ENCODE measurements around the gene LRWD1. TPM values are rescaled to one million over a fixed set of nuclear protein-coding genes. Genes with fewer than 3 reads are reported as not detected.
"Not testable (repeated sequence)": the region's sequence is repeated elsewhere in the genome, so short reads cannot be mapped to it uniquely, and the experiment has no call there.

Gene LRWD1
- total RNA-seq, 1 experiment from 2014 or later: 48.5 TPM

GRCh38 chr7:102510575-102510974 lies 45.8 kb downstream of the LRWD1 start:
- CTCF ChIA-PET; intact Hi-C loops (cut with micrococcal nuclease; ENCODE audit: unreplicated experiment): not testable (repeated sequence)

GRCh38 chr7:102511860-102512522 lies 47.2 kb downstream of the LRWD1 start:
- intact Hi-C loops (cut with micrococcal nuclease; ENCODE audit: unreplicated experiment); H3K4me3 ChIP-seq (ENCODE audit: low read depth, low read length, poor library complexity, severe bottlenecking); H3K27me3 ChIP-seq (replicated peaks; ENCODE audit: insufficient read depth, low read depth, low read length, poor library complexity); H3K9me3 ChIP-seq (ENCODE audit: low read depth, low read length, poor library complexity, severe bottlenecking); H3K36me3 ChIP-seq (ENCODE audit: insufficient read depth, low read length, poor library complexity, severe bottlenecking); POLR2A ChIA-PET (ENCODE audit: low non-redundant PET); BruUV-seq (replicated peaks); H3K4me1 ChIP-seq (ENCODE audit: insufficient read depth, low read length, poor library complexity, severe bottlenecking); H3K27ac ChIP-seq (ENCODE audit: low read depth, low read length, poor library complexity, severe bottlenecking); DNase-seq (ENCODE audit: low spot score); CTCF ChIA-PET: not testable (repeated sequence)

More at GRCh38 chr7:102510575-102510974, 45.8 kb downstream of the LRWD1 start:
- POLR2A ChIA-PET (ENCODE audit: low non-redundant PET); H3K4me1 ChIP-seq (ENCODE audit: insufficient read depth, low read length, poor library complexity, severe bottlenecking); BruUV-seq (replicated peaks); H3K27ac ChIP-seq (ENCODE audit: low read depth, low read length, poor library complexity, severe bottlenecking); DNase-seq (ENCODE audit: low spot score); H3K4me3 ChIP-seq (ENCODE audit: low read depth, low read length, poor library complexity, severe bottlenecking); H3K27me3 ChIP-seq (replicated peaks; ENCODE audit: insufficient read depth, low read depth, low read length, poor library complexity); H3K9me3 ChIP-seq (ENCODE audit: low read depth, low read length, poor library complexity, severe bottlenecking); H3K36me3 ChIP-seq (ENCODE audit: insufficient read depth, low read length, poor library complexity, severe bottlenecking): not testable (repeated sequence)

- BruUV-seq (replicated peaks); CTCF ChIA-PET; H3K9me3 ChIP-seq (ENCODE audit: low read depth, low read length, poor library complexity, severe bottlenecking); POLR2A ChIA-PET (ENCODE audit: low non-redundant PET); intact Hi-C loops (cut with micrococcal nuclease; ENCODE audit: unreplicated experiment); H3K4me1 ChIP-seq (ENCODE audit: insufficient read depth, low read length, poor library complexity, severe bottlenecking); H3K4me3 ChIP-seq (ENCODE audit: low read depth, low read length, poor library complexity, severe bottlenecking); H3K36me3 ChIP-seq (ENCODE audit: insufficient read depth, low read length, poor library complexity, severe bottlenecking); H3K27ac ChIP-seq (ENCODE audit: low read depth, low read length, poor library complexity, severe bottlenecking); H3K27me3 ChIP-seq (replicated peaks; ENCODE audit: insufficient read depth, low read depth, low read length, poor library complexity): not testable (repeated sequence)
- peak; percentile 87 for DNase-seq (ENCODE audit: low spot score)
These were observed 47.9 kb downstream of the LRWD1 start for GRCh38 chr7:102512642-102513221.

GRCh38 chr7:102514881-102515721 lies 50.3 kb downstream of the LRWD1 start:
- DNase-seq (ENCODE audit: low spot score); POLR2A ChIA-PET (ENCODE audit: low non-redundant PET); H3K4me3 ChIP-seq (ENCODE audit: low read depth, low read length, poor library complexity, severe bottlenecking); H3K27me3 ChIP-seq (replicated peaks; ENCODE audit: insufficient read depth, low read depth, low read length, poor library complexity); intact Hi-C loops (cut with micrococcal nuclease; ENCODE audit: unreplicated experiment); H3K4me1 ChIP-seq (ENCODE audit: insufficient read depth, low read length, poor library complexity, severe bottlenecking); H3K27ac ChIP-seq (ENCODE audit: low read depth, low read length, poor library complexity, severe bottlenecking); CTCF ChIA-PET; BruUV-seq (replicated peaks); H3K9me3 ChIP-seq (ENCODE audit: low read depth, low read length, poor library complexity, severe bottlenecking); H3K36me3 ChIP-seq (ENCODE audit: insufficient read depth, low read length, poor library complexity, severe bottlenecking): not testable (repeated sequence)

- intact Hi-C loops (cut with micrococcal nuclease; ENCODE audit: unreplicated experiment); H3K36me3 ChIP-seq (ENCODE audit: insufficient read depth, low read length, poor library complexity, severe bottlenecking); H3K9me3 ChIP-seq (ENCODE audit: low read depth, low read length, poor library complexity, severe bottlenecking); H3K27ac ChIP-seq (ENCODE audit: low read depth, low read length, poor library complexity, severe bottlenecking); H3K4me1 ChIP-seq (ENCODE audit: insufficient read depth, low read length, poor library complexity, severe bottlenecking); H3K4me3 ChIP-seq (ENCODE audit: low read depth, low read length, poor library complexity, severe bottlenecking); H3K27me3 ChIP-seq (replicated peaks; ENCODE audit: insufficient read depth, low read depth, low read length, poor library complexity); DNase-seq (ENCODE audit: low spot score); POLR2A ChIA-PET (ENCODE audit: low non-redundant PET); BruUV-seq (replicated peaks); CTCF ChIA-PET: not testable (repeated sequence)
These were observed 51.1 kb downstream of the LRWD1 start for GRCh38 chr7:102515889-102516288.

GRCh38 chr7:102516951-102517350 lies 52.2 kb downstream of the LRWD1 start:
- H3K27me3 ChIP-seq (replicated peaks; ENCODE audit: insufficient read depth, low read depth, low read length, poor library complexity); H3K4me1 ChIP-seq (ENCODE audit: insufficient read depth, low read length, poor library complexity, severe bottlenecking); POLR2A ChIA-PET (ENCODE audit: low non-redundant PET); CTCF ChIA-PET; H3K9me3 ChIP-seq (ENCODE audit: low read depth, low read length, poor library complexity, severe bottlenecking); BruUV-seq (replicated peaks); intact Hi-C loops (cut with micrococcal nuclease; ENCODE audit: unreplicated experiment); H3K27ac ChIP-seq (ENCODE audit: low read depth, low read length, poor library complexity, severe bottlenecking); H3K4me3 ChIP-seq (ENCODE audit: low read depth, low read length, poor library complexity, severe bottlenecking); DNase-seq (ENCODE audit: low spot score); H3K36me3 ChIP-seq (ENCODE audit: insufficient read depth, low read length, poor library complexity, severe bottlenecking): not testable (repeated sequence)

- H3K27ac ChIP-seq (ENCODE audit: low read depth, low read length, poor library complexity, severe bottlenecking); intact Hi-C loops (cut with micrococcal nuclease; ENCODE audit: unreplicated experiment); H3K9me3 ChIP-seq (ENCODE audit: low read depth, low read length, poor library complexity, severe bottlenecking); H3K27me3 ChIP-seq (replicated peaks; ENCODE audit: insufficient read depth, low read depth, low read length, poor library complexity); H3K36me3 ChIP-seq (ENCODE audit: insufficient read depth, low read length, poor library complexity, severe bottlenecking); H3K4me3 ChIP-seq (ENCODE audit: low read depth, low read length, poor library complexity, severe bottlenecking); CTCF ChIA-PET; H3K4me1 ChIP-seq (ENCODE audit: insufficient read depth, low read length, poor library complexity, severe bottlenecking); BruUV-seq (replicated peaks); POLR2A ChIA-PET (ENCODE audit: low non-redundant PET): not testable (repeated sequence)
- DNase-seq (ENCODE audit: low spot score): peak; percentile 0
These were observed 52.9 kb downstream of the LRWD1 start, which contains the start of gene RASA4B for GRCh38 chr7:102517550-102518147. Gene RASA4B, minus strand, starts transcription at chr7:102517777. Its CDS starts 67 bp downstream, at chr7:102517710.

All from A673 (cell line).